Measurements from ENCODE around the gene SUGP2. TPM values are rescaled to one million over a fixed set of nuclear protein-coding genes. Genes with fewer than 3 reads are reported as not detected.

Gene SUGP2
- polyA plus RNA-seq, 1 donor from 2014 or later = 204 TPM

GRCh38 chr19:18987456-18987855, 45.9 kb downstream of the SUGP2 start:
- Histone ChIP-seq H4K20me1 (ENCODE audit: insufficient read depth) (no peaks in the 10 kb centered on the region), H3K79me2 (replicated peaks; ENCODE audit: insufficient read depth, low read length) (no peaks in the 10 kb centered on the region), H3K9ac (ENCODE audit: low read length) (no peak overlapping the region), H3F3A (ENCODE audit: insufficient read depth, low read length, poor library complexity, severe bottlenecking) (no peaks in the 10 kb centered on the region), H3K4me3 (ENCODE audit: low read length) (no peak overlapping the region), H3K27me3 (ENCODE audit: insufficient read depth, low read depth, low read length) (no peaks in the 10 kb centered on the region), H3K4me2 (ENCODE audit: low read length) (no peak overlapping the region), H3K9me2 (ENCODE audit: insufficient read depth, low read length) (no peaks in the 10 kb centered on the region), H3K36me3 (ENCODE audit: insufficient read depth, low read length) (no peaks in the 10 kb centered on the region), H3K27ac (ENCODE audit: low read length) (no peak overlapping the region), H3K9me3 (ENCODE audit: low read length) (no peaks in the 10 kb centered on the region), H2AFZ (ENCODE audit: low read depth, low read length) (no peak overlapping the region)
- TF ChIP-seq EZH2 (IDR thresholded peaks at IDR 0.05; ENCODE audit: borderline replicate concordance, insufficient read depth, low read length, poor library complexity, severe bottlenecking) (no peak), CTCF (IDR thresholded peaks at IDR 0.05; ENCODE audit: poor library complexity, severe bottlenecking) (no peak), POLR2AphosphoS5 (IDR thresholded peaks at IDR 0.05) (no peak), SMC3 (conservative IDR thresholded peaks at IDR 0.05; ENCODE audit: poor library complexity) (no peak), TAF1 (IDR thresholded peaks at IDR 0.05; ENCODE audit: low read depth) (no peak), MXI1 (conservative IDR thresholded peaks at IDR 0.05; ENCODE audit: poor library complexity, severe bottlenecking) (no peak), REST (IDR thresholded peaks at IDR 0.05; ENCODE audit: borderline replicate concordance) (no peak), RAD21 (conservative IDR thresholded peaks at IDR 0.05) (no peak), EP300 (conservative IDR thresholded peaks at IDR 0.05; ENCODE audit: poor library complexity, severe bottlenecking) (no peak)

- Histone ChIP-seq H3K27ac (ENCODE audit: low read length) (no peak overlapping the region), H3K27me3 (ENCODE audit: insufficient read depth, low read depth, low read length) (no peaks in the 10 kb centered on the region), H3K79me2 (replicated peaks; ENCODE audit: insufficient read depth, low read length) (no peaks in the 10 kb centered on the region), H3K4me2 (ENCODE audit: low read length) (no peak overlapping the region), H2AFZ (ENCODE audit: low read depth, low read length) (no peak overlapping the region), H3K9me3 (ENCODE audit: low read length) (no peaks in the 10 kb centered on the region), H3K9me2 (ENCODE audit: insufficient read depth, low read length) (no peaks in the 10 kb centered on the region), H4K20me1 (ENCODE audit: insufficient read depth) (no peaks in the 10 kb centered on the region), H3K4me3 (ENCODE audit: low read length) (no peak overlapping the region), H3K36me3 (ENCODE audit: insufficient read depth, low read length) (no peaks in the 10 kb centered on the region), H3F3A (ENCODE audit: insufficient read depth, low read length, poor library complexity, severe bottlenecking) (no peaks in the 10 kb centered on the region), H3K9ac (ENCODE audit: low read length) (no peak overlapping the region)
- TF ChIP-seq REST (IDR thresholded peaks at IDR 0.05; ENCODE audit: borderline replicate concordance) (no peak), CTCF (IDR thresholded peaks at IDR 0.05; ENCODE audit: poor library complexity, severe bottlenecking) (no peak), RAD21 (conservative IDR thresholded peaks at IDR 0.05) (no peak), TAF1 (IDR thresholded peaks at IDR 0.05; ENCODE audit: low read depth) (no peak), MXI1 (conservative IDR thresholded peaks at IDR 0.05; ENCODE audit: poor library complexity, severe bottlenecking) (no peak), EP300 (conservative IDR thresholded peaks at IDR 0.05; ENCODE audit: poor library complexity, severe bottlenecking) (no peak), SMC3 (conservative IDR thresholded peaks at IDR 0.05; ENCODE audit: poor library complexity) (no peak), EZH2 (IDR thresholded peaks at IDR 0.05; ENCODE audit: borderline replicate concordance, insufficient read depth, low read length, poor library complexity, severe bottlenecking) (no peak), POLR2AphosphoS5 (IDR thresholded peaks at IDR 0.05) (no peak)
These were observed 48.1 kb downstream of the SUGP2 start for GRCh38 chr19:18985257-18985656.

Measured in neural cell (in vitro differentiated cells).